Measurements from ENCODE around the gene PARP15.
"Not testable (repeated sequence)": the region's sequence is repeated elsewhere in the genome, so short reads cannot be mapped to it uniquely, and the experiment has no call there.

PARP15 gene

GRCh38 chr3:122682778-122683411, 105.4 kb downstream of the PARP15 start:
- H3K27ac ChIP-seq (ENCODE audit: low read length): not testable (repeated sequence)
- peaks cover 4 to 27% of the 10 kb centered on the region in 2 donors for H3K4me1 ChIP-seq (ENCODE audit: control insufficient read depth in 1 of 2, insufficient read depth in 2 of 2, low read length in 2 of 2)

DNA sequence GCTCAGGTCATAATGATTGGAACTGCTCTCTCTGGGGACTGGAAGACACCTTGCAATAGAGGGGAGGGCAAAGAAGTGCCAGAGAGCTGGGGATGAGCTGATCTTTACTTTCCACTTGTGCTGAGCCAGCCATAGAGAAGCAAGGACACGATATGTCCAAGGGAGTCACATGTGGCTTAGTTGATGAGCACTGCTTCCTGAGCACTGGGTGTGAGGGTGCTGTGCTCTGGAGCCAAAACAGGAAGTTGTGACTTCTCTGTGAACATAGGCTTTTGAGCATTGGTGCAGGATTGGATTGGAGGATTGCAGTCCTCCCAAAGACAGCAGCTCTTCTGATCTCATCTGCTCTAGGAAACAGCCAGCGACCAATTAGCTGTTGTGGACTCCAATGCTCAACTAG, 109.8 kb downstream of the PARP15 start:
- Histone ChIP-seq H3K4me3 (ENCODE audit: low read depth in 1 of 2, low read length in 2 of 2) (no peak overlapping the region), H3K27ac (ENCODE audit: low read length) (no peak overlapping the region), H3K27me3 (ENCODE audit: low read depth, low read length) (no peaks in the 10 kb centered on the region), H3K9me3 (ENCODE audit: control insufficient read depth in 1 of 2, low read length in 2 of 2) (no peaks in the 10 kb centered on the region), H3K36me3 (ENCODE audit: control insufficient read depth in 1 of 2, insufficient read depth in 2 of 2, low read length in 2 of 2) (peaks cover 11 to 15% of the 10 kb centered on the region in 2 donors), H3K4me1 (ENCODE audit: control insufficient read depth in 1 of 2, insufficient read depth in 2 of 2, low read length in 2 of 2) (peaks cover 0 to 4% of the 10 kb centered on the region in 2 donors)

More at GRCh38 chr3:122682778-122683411, 105.4 kb downstream of the PARP15 start:
- H3K27me3 ChIP-seq (ENCODE audit: low read depth, low read length); H3K4me3 ChIP-seq (ENCODE audit: low read depth in 1 of 2, low read length in 2 of 2); H3K36me3 ChIP-seq (ENCODE audit: control insufficient read depth in 1 of 2, insufficient read depth in 2 of 2, low read length in 2 of 2); H3K9me3 ChIP-seq (ENCODE audit: control insufficient read depth in 1 of 2, low read length in 2 of 2): not testable (repeated sequence)
